GM23338 (cell line): Measurements from ENCODE around the gene LDLRAD3. TPM values are rescaled to one million over a fixed set of nuclear protein-coding genes. Genes with fewer than 3 reads are reported as not detected.

Source experiments
- ATAC-seq: fragments of 200-7000 bp; cut with Tn5 transposase; 3 replicates; pipeline ENCODE4 v1.9.1; 2020
- DNase-seq: peaks from one replicate; pipeline ENCODE4 v3.0.0-alpha.2; 2015; ENCODE audit warnings: low spot score
- H2AFZ ChIP-seq: fragments of 200-600 bp; sonication (generic); 2 replicates; pipeline ENCODE4 v1.8.0; 2016; ENCODE audit warnings: antibody characterized with exemption, mild to moderate bottlenecking, moderate library complexity
- H3F3A ChIP-seq: fragments of 200-600 bp; sonication (generic); replicated peaks from 2 replicates; pipeline ENCODE4 v1.8.0; 2017; ENCODE audit warnings: antibody characterized with exemption, mixed run types, low read depth
- H3K27ac ChIP-seq: fragments of 200-600 bp; sonication (generic); 2 replicates; pipeline ENCODE4 v1.6.1; 2016; ENCODE audit warnings: low read depth
- H3K27me3 ChIP-seq: fragments of 200-600 bp; sonication (generic); 2 replicates; pipeline ENCODE4 v1.8.0; 2016; ENCODE audit warnings: mild to moderate bottlenecking, mixed run types, moderate library complexity; ENCODE audit not compliant: insufficient read depth
- H3K36me3 ChIP-seq: fragments of 200-600 bp; sonication (generic); 2 replicates; pipeline ENCODE4 v1.8.0; 2016; ENCODE audit warnings: mild to moderate bottlenecking; ENCODE audit not compliant: insufficient read depth
- H3K4me1 ChIP-seq: fragments of 200-600 bp; sonication (generic); 2 replicates; pipeline ENCODE4 v1.8.0; 2016; ENCODE audit warnings: mild to moderate bottlenecking, moderate library complexity; ENCODE audit not compliant: insufficient read depth
- H3K4me2 ChIP-seq: fragments of 200-600 bp; sonication (generic); 2 replicates; pipeline ENCODE4 v1.7.1; 2017; ENCODE audit warnings: mixed run types
- H3K4me3 ChIP-seq: fragments of 200-600 bp; sonication (generic); 2 replicates; pipeline ENCODE4 v1.6.1; 2016; ENCODE audit warnings: mixed run types
- H3K79me2 ChIP-seq: fragments of 200-600 bp; sonication (generic); replicated peaks from 2 replicates; pipeline ENCODE4 v1.8.0; 2017; ENCODE audit warnings: mild to moderate bottlenecking; ENCODE audit not compliant: insufficient read depth
- H3K9me2 ChIP-seq: fragments of 200-600 bp; sonication (generic); 2 replicates; pipeline ENCODE4 v1.8.0; 2017; ENCODE audit not compliant: insufficient read depth
- H4K20me1 ChIP-seq: fragments of 200-600 bp; sonication (generic); replicated peaks from 2 replicates; pipeline ENCODE4 v1.8.0; 2017; ENCODE audit warnings: mild to moderate bottlenecking; ENCODE audit not compliant: insufficient read depth
- H3K27ac Mint-ChIP-seq: 2 replicates; pipeline ENCODE4 v1.8.0; 2020; ENCODE audit warnings: inconsistent platforms, mild to moderate bottlenecking, moderate library complexity, mixed read lengths
- H3K27me3 Mint-ChIP-seq: 3 replicates; pipeline ENCODE4 v1.8.0; 2022; ENCODE audit warnings: low read depth, mild to moderate bottlenecking, moderate library complexity, mixed read lengths, inconsistent platforms; ENCODE audit not compliant: insufficient read depth, poor library complexity
- H3K36me3 Mint-ChIP-seq: 3 replicates; pipeline ENCODE4 v1.8.0; 2021; ENCODE audit warnings: low read depth, mild to moderate bottlenecking, inconsistent platforms, moderate library complexity, mixed read lengths
- H3K4me1 Mint-ChIP-seq: 3 replicates; pipeline ENCODE4 v1.8.0; 2020; ENCODE audit warnings: mild to moderate bottlenecking, inconsistent platforms, mixed read lengths
- H3K4me3 Mint-ChIP-seq: 3 replicates; pipeline ENCODE4 v1.8.0; 2021; ENCODE audit warnings: moderate library complexity, mild to moderate bottlenecking, inconsistent platforms, mixed read lengths
- H3K9me3 Mint-ChIP-seq: 3 replicates; pipeline ENCODE4 v1.8.0; 2020; ENCODE audit warnings: moderate library complexity, mild to moderate bottlenecking, inconsistent platforms, mixed read lengths
- CREB1 ChIP-seq: fragments of 250-450 bp; sonication (Bioruptor Pico); IDR thresholded peaks from 2 replicates; pipeline ENCODE4 v1.5.0; 2020; ENCODE audit warnings: low read depth, mild to moderate bottlenecking, moderate library complexity
- EZH2 ChIP-seq: fragments of 200-600 bp; sonication (generic); IDR thresholded peaks from one replicate; pipeline ENCODE4 v1.8.0; 2017; ENCODE audit warnings: antibody characterized with exemption, mild to moderate bottlenecking, low read depth; ENCODE audit not compliant: unreplicated experiment
- EZH2phosphoT487 ChIP-seq: fragments of 200-600 bp; sonication (generic); IDR thresholded peaks from one replicate; pipeline ENCODE4 v1.8.1; 2018; ENCODE audit warnings: antibody characterized with exemption; ENCODE audit not compliant: unreplicated experiment
- JUNB ChIP-seq: IDR thresholded peaks from one replicate; pipeline ENCODE4 v1.6.1; 2016; ENCODE audit warnings: antibody characterized with exemption; ENCODE audit not compliant: unreplicated experiment
- NANOG ChIP-seq: IDR thresholded peaks from 2 replicates; pipeline ENCODE4 v1.6.1; 2016; ENCODE audit warnings: antibody characterized with exemption, borderline replicate concordance
- POLR2AphosphoS5 ChIP-seq: IDR thresholded peaks from 2 replicates; pipeline ENCODE4 v1.6.1; 2016; ENCODE audit warnings: antibody characterized with exemption, low read depth
- STAT1 ChIP-seq: IDR thresholded peaks from one replicate; pipeline ENCODE4 v1.6.1; 2016; ENCODE audit warnings: antibody characterized with exemption; ENCODE audit not compliant: unreplicated experiment
- ZNF114 ChIP-seq: fragments of 250-450 bp; sonication (Bioruptor Pico); IDR thresholded peaks from 2 replicates; pipeline ENCODE4 v1.5.0; 2020; ENCODE audit warnings: mild to moderate bottlenecking, moderate library complexity
- ZNF331 ChIP-seq: fragments of 250-450 bp; sonication (Bioruptor Pico); IDR thresholded peaks from 2 replicates; pipeline ENCODE4 v1.5.0; 2020; ENCODE audit warnings: low read depth, mild to moderate bottlenecking, moderate library complexity
- polyA plus RNA-seq: library from polyadenylated mRNA; unstranded; fragments of >200 nt; fragmentation: Nextera tagmentation; extraction: Ambion mirVana; gene quantifications from 2 replicates; pipeline ENCODE4 v1.2.1, GENCODE V29; 2016
- total RNA-seq: library from RNA; depleted of rRNA; stranded (reverse); fragments of >200 nt; shearing (Covaris generic); gene quantifications from 2 replicates; pipeline ENCODE4 v1.2.3, GENCODE V29; 2014
- TF ChIP-seq, protein P1 (sequence below), 2 experiments: fragments of 200-600 bp in 1 of 2; sonication (generic) in 1 of 2; conservative IDR thresholded peaks; 2 replicates each; pipeline versions ENCODE4 v1.5.1 to v1.6.1; 2016 to 2017; ENCODE audit warnings: antibody characterized with exemption in 2 of 2, low read depth in 2 of 2, mild to moderate bottlenecking in 2 of 2, moderate library complexity in 1 of 2
- TF ChIP-seq, protein P2 (sequence below): IDR thresholded peaks from one replicate; pipeline ENCODE4 v1.6.1; 2018; ENCODE audit warnings: antibody characterized with exemption; ENCODE audit not compliant: unreplicated experiment
- TF ChIP-seq, protein P3 (sequence below): IDR thresholded peaks from 2 replicates; pipeline ENCODE4 v1.6.1; 2016; ENCODE audit warnings: antibody characterized with exemption
- TF ChIP-seq, protein P4 (sequence below): fragments of 250-450 bp; sonication (Bioruptor Pico); IDR thresholded peaks from 2 replicates; pipeline ENCODE4 v1.5.0; 2020; ENCODE audit warnings: mild to moderate bottlenecking, moderate library complexity

The LDLRAD3 gene
- total and polyA plus RNA-seq, 2 experiments from 2014 or later: 8.5 to 19.4 TPM

DNA sequence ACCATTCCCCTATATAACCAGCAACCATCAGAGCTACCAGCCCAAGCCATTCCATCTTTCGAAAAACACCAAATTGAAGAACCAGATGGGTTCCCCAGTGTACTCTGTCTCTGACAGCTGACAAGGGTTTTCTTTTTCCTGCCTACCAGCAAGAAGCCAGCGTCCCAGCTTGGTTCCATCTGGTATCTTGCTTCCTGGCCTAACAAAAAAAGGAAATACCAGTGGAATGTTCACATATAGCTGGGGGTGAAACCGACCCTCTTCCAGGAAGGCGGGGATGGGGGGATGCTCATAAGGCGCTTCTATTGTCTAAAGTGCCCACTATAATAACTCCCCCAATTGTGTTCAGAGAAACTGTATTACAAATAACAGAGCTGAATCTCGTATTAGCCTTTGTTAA is 172.3 kb downstream of the LDLRAD3 start:
- Histone ChIP-seq H3K27ac (no peak overlapping the region), H3K9me2 (no peaks in the 10 kb centered on the region), H3K79me2 (0 out of 2 replicates have a peak, but pooled peaks cover 8% of the 10 kb centered on the region), H3K4me3 (no peak overlapping the region), H3K27me3 (no peaks in the 10 kb centered on the region), H3K4me2 (no peak overlapping the region), H3F3A (0 out of 2 replicates have a peak, but pooled peaks cover 3% of the 10 kb centered on the region), H2AFZ (no peak overlapping the region), H3K4me1 (peaks cover 9% of the 10 kb centered on the region), H4K20me1 (no peaks in the 10 kb centered on the region; the same call in 1 of the 2 replicates), H3K36me3 (peaks cover 13% of the 10 kb centered on the region)
- H3K27ac Mint-ChIP-seq: no peak overlapping the region
- no peaks in the 10 kb centered on the region for H3K27me3 Mint-ChIP-seq
- TF ChIP-seq, protein P1, sequence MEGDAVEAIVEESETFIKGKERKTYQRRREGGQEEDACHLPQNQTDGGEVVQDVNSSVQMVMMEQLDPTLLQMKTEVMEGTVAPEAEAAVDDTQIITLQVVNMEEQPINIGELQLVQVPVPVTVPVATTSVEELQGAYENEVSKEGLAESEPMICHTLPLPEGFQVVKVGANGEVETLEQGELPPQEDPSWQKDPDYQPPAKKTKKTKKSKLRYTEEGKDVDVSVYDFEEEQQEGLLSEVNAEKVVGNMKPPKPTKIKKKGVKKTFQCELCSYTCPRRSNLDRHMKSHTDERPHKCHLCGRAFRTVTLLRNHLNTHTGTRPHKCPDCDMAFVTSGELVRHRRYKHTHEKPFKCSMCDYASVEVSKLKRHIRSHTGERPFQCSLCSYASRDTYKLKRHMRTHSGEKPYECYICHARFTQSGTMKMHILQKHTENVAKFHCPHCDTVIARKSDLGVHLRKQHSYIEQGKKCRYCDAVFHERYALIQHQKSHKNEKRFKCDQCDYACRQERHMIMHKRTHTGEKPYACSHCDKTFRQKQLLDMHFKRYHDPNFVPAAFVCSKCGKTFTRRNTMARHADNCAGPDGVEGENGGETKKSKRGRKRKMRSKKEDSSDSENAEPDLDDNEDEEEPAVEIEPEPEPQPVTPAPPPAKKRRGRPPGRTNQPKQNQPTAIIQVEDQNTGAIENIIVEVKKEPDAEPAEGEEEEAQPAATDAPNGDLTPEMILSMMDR (conservative IDR thresholded peaks at IDR 0.05; ENCODE audit: low read depth in 2 of 2): no peak
- TF ChIP-seq EZH2phosphoT487: no peak
- TF ChIP-seq, protein P2, sequence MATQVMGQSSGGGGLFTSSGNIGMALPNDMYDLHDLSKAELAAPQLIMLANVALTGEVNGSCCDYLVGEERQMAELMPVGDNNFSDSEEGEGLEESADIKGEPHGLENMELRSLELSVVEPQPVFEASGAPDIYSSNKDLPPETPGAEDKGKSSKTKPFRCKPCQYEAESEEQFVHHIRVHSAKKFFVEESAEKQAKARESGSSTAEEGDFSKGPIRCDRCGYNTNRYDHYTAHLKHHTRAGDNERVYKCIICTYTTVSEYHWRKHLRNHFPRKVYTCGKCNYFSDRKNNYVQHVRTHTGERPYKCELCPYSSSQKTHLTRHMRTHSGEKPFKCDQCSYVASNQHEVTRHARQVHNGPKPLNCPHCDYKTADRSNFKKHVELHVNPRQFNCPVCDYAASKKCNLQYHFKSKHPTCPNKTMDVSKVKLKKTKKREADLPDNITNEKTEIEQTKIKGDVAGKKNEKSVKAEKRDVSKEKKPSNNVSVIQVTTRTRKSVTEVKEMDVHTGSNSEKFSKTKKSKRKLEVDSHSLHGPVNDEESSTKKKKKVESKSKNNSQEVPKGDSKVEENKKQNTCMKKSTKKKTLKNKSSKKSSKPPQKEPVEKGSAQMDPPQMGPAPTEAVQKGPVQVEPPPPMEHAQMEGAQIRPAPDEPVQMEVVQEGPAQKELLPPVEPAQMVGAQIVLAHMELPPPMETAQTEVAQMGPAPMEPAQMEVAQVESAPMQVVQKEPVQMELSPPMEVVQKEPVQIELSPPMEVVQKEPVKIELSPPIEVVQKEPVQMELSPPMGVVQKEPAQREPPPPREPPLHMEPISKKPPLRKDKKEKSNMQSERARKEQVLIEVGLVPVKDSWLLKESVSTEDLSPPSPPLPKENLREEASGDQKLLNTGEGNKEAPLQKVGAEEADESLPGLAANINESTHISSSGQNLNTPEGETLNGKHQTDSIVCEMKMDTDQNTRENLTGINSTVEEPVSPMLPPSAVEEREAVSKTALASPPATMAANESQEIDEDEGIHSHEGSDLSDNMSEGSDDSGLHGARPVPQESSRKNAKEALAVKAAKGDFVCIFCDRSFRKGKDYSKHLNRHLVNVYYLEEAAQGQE: no peak
- no peak for TF ChIP-seq CREB1
- no peak for TF ChIP-seq ZNF114 (CRISPR knock-in tag)
- TF ChIP-seq NANOG: no peak
- TF ChIP-seq, protein P3, sequence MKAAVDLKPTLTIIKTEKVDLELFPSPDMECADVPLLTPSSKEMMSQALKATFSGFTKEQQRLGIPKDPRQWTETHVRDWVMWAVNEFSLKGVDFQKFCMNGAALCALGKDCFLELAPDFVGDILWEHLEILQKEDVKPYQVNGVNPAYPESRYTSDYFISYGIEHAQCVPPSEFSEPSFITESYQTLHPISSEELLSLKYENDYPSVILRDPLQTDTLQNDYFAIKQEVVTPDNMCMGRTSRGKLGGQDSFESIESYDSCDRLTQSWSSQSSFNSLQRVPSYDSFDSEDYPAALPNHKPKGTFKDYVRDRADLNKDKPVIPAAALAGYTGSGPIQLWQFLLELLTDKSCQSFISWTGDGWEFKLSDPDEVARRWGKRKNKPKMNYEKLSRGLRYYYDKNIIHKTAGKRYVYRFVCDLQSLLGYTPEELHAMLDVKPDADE: no peak
- no peak for TF ChIP-seq STAT1
- no peak for TF ChIP-seq EZH2
- no peak for TF ChIP-seq POLR2AphosphoS5
- TF ChIP-seq ZNF331 (CRISPR knock-in tag): no peak
- TF ChIP-seq, protein P4, sequence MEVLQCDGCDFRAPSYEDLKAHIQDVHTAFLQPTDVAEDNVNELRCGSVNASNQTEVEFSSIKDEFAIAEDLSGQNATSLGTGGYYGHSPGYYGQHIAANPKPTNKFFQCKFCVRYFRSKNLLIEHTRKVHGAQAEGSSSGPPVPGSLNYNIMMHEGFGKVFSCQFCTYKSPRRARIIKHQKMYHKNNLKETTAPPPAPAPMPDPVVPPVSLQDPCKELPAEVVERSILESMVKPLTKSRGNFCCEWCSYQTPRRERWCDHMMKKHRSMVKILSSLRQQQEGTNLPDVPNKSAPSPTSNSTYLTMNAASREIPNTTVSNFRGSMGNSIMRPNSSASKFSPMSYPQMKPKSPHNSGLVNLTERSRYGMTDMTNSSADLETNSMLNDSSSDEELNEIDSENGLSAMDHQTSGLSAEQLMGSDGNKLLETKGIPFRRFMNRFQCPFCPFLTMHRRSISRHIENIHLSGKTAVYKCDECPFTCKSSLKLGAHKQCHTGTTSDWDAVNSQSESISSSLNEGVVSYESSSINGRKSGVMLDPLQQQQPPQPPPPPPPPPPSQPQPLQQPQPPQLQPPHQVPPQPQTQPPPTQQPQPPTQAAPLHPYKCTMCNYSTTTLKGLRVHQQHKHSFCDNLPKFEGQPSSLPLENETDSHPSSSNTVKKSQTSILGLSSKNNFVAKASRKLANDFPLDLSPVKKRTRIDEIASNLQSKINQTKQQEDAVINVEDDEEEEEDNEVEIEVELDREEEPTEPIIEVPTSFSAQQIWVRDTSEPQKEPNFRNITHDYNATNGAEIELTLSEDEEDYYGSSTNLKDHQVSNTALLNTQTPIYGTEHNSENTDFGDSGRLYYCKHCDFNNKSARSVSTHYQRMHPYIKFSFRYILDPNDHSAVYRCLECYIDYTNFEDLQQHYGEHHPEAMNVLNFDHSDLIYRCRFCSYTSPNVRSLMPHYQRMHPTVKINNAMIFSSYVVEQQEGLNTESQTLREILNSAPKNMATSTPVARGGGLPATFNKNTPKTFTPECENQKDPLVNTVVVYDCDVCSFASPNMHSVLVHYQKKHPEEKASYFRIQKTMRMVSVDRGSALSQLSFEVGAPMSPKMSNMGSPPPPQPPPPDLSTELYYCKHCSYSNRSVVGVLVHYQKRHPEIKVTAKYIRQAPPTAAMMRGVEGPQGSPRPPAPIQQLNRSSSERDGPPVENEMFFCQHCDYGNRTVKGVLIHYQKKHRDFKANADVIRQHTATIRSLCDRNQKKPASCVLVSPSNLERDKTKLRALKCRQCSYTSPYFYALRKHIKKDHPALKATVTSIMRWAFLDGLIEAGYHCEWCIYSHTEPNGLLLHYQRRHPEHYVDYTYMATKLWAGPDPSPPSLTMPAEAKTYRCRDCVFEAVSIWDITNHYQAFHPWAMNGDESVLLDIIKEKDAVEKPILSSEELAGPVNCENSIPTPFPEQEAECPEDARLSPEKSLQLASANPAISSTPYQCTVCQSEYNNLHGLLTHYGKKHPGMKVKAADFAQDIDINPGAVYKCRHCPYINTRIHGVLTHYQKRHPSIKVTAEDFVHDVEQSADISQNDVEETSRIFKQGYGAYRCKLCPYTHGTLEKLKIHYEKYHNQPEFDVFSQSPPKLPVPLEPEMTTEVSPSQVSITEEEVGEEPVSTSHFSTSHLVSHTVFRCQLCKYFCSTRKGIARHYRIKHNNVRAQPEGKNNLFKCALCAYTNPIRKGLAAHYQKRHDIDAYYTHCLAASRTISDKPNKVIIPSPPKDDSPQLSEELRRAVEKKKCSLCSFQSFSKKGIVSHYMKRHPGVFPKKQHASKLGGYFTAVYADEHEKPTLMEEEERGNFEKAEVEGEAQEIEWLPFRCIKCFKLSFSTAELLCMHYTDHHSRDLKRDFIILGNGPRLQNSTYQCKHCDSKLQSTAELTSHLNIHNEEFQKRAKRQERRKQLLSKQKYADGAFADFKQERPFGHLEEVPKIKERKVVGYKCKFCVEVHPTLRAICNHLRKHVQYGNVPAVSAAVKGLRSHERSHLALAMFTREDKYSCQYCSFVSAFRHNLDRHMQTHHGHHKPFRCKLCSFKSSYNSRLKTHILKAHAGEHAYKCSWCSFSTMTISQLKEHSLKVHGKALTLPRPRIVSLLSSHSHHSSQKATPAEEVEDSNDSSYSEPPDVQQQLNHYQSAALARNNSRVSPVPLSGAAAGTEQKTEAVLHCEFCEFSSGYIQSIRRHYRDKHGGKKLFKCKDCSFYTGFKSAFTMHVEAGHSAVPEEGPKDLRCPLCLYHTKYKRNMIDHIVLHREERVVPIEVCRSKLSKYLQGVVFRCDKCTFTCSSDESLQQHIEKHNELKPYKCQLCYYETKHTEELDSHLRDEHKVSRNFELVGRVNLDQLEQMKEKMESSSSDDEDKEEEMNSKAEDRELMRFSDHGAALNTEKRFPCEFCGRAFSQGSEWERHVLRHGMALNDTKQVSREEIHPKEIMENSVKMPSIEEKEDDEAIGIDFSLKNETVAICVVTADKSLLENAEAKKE (CRISPR knock-in tag): no peak
- no peak for TF ChIP-seq JUNB
- H3K4me3 Mint-ChIP-seq: no peak overlapping the region
- ATAC-seq (no peak), DNase-seq (no peak)
- peaks cover 23% of the 10 kb centered on the region for H3K4me1 Mint-ChIP-seq
- peaks cover 48% of the 10 kb centered on the region for H3K36me3 Mint-ChIP-seq
- peaks cover 25% of the 10 kb centered on the region for H3K9me3 Mint-ChIP-seq
